H9 (cell line): ENCODE results near the gene IWS1. TPM values are rescaled to one million over a fixed set of nuclear protein-coding genes. Genes with fewer than 3 reads are reported as not detected.

ENCODE experiments used
- DNase-seq: peaks from one replicate; pipeline ENCODE4 v3.0.0-alpha.2; 2017
- H2AFZ ChIP-seq: one replicate; pipeline ENCODE4 v1.6.1; 2013; ENCODE audit warnings: mild to moderate bottlenecking, low read length, control low read depth, moderate library complexity
- H2AK5ac ChIP-seq: 2 replicates; pipeline ENCODE4 v1.6.1; 2013; ENCODE audit warnings: low read length, control low read depth, mixed read lengths; ENCODE audit not compliant: insufficient read length
- H2BK120ac ChIP-seq: one replicate; pipeline ENCODE4 v1.6.1; 2013; ENCODE audit warnings: low read depth, mild to moderate bottlenecking, low read length, control low read depth, inconsistent platforms; ENCODE audit not compliant: poor library complexity, severe bottlenecking
- H2BK12ac ChIP-seq: 2 replicates; pipeline ENCODE4 v1.6.1; 2013; ENCODE audit warnings: low read length, control low read depth, mixed read lengths, low read depth; ENCODE audit not compliant: insufficient read length
- H2BK15ac ChIP-seq: 2 replicates; pipeline ENCODE4 v1.6.1; 2013; ENCODE audit warnings: low read depth, low read length, control low read depth
- H2BK20ac ChIP-seq: one replicate; pipeline ENCODE4 v1.6.1; 2013; ENCODE audit warnings: low read depth, mild to moderate bottlenecking, low read length, control low read depth, inconsistent platforms; ENCODE audit not compliant: poor library complexity, severe bottlenecking
- H2BK5ac ChIP-seq: 2 replicates; pipeline ENCODE4 v1.6.1; 2013; ENCODE audit warnings: low read length, control low read depth, mixed read lengths; ENCODE audit not compliant: insufficient read length
- H3K14ac ChIP-seq: 2 replicates; pipeline ENCODE4 v1.6.1; 2013; ENCODE audit warnings: low read length, control low read depth; ENCODE audit not compliant: insufficient read depth
- H3K18ac ChIP-seq: 2 replicates; pipeline ENCODE4 v1.6.1; 2013; ENCODE audit warnings: low read depth, mild to moderate bottlenecking, mixed read lengths, low read length, control low read depth; ENCODE audit not compliant: insufficient read length
- H3K23ac ChIP-seq: 2 replicates; pipeline ENCODE4 v1.6.1; 2013; ENCODE audit warnings: low read length, control low read depth, mixed read lengths, low read depth; ENCODE audit not compliant: insufficient read length
- H3K23me2 ChIP-seq: 2 replicates; pipeline ENCODE4 v1.6.1; 2013; ENCODE audit warnings: low read depth, mild to moderate bottlenecking, mixed read lengths, low read length, control low read depth; ENCODE audit not compliant: insufficient read length, poor library complexity, severe bottlenecking
- H3K27ac ChIP-seq: 2 replicates; pipeline ENCODE4 v1.5.1; 2013; ENCODE audit warnings: low read length, control low read depth, mixed read lengths, low read depth; ENCODE audit not compliant: insufficient read length
- H3K27me3 ChIP-seq: 2 replicates; pipeline ENCODE4 v1.6.1; 2013; ENCODE audit warnings: low read length, control low read depth, inconsistent platforms; ENCODE audit not compliant: insufficient read depth
- H3K4ac ChIP-seq: 2 replicates; pipeline ENCODE4 v1.6.1; 2013; ENCODE audit warnings: low read depth, mild to moderate bottlenecking, control low read depth, inconsistent platforms, low read length, moderate library complexity
- H3K4me1 ChIP-seq: 2 replicates; pipeline ENCODE4 v1.6.1; 2013; ENCODE audit warnings: low read length, control low read depth, inconsistent platforms; ENCODE audit not compliant: insufficient read depth
- H3K4me2 ChIP-seq: 2 replicates; pipeline ENCODE4 v1.6.1; 2013; ENCODE audit warnings: low read length, control low read depth, mixed read lengths; ENCODE audit not compliant: insufficient read length, insufficient read depth
- H3K56ac ChIP-seq: 2 replicates; pipeline ENCODE4 v1.6.1; 2013; ENCODE audit warnings: low read depth, mild to moderate bottlenecking, mixed read lengths, low read length, control low read depth; ENCODE audit not compliant: insufficient read length
- H3K79me1 ChIP-seq: 2 replicates; pipeline ENCODE4 v1.6.1; 2013; ENCODE audit warnings: low read depth, mild to moderate bottlenecking, moderate library complexity, low read length, control low read depth, inconsistent platforms; ENCODE audit not compliant: insufficient read depth, poor library complexity, severe bottlenecking
- H3K79me2 ChIP-seq: 2 replicates; pipeline ENCODE4 v1.6.1; 2013; ENCODE audit warnings: low read length, control low read depth, inconsistent platforms; ENCODE audit not compliant: insufficient read depth
- H3K9ac ChIP-seq: 2 replicates; pipeline ENCODE4 v1.6.1; 2013; ENCODE audit warnings: low read length, control low read depth, mixed read lengths; ENCODE audit not compliant: insufficient read length; ENCODE audit errors: extremely low read depth
- H3K9me3 ChIP-seq: one replicate; pipeline ENCODE4 v1.6.1; 2013; ENCODE audit warnings: low read depth, low read length, inconsistent platforms; ENCODE audit not compliant: control insufficient read depth
- H3T11ph ChIP-seq: one replicate; pipeline ENCODE4 v1.6.1; 2013; ENCODE audit warnings: mild to moderate bottlenecking, low read length, control low read depth, inconsistent platforms
- H4K20me1 ChIP-seq: one replicate; pipeline ENCODE4 v1.6.1; 2013; ENCODE audit not compliant: control insufficient read depth, insufficient read length, insufficient read depth
- H4K5ac ChIP-seq: 2 replicates; pipeline ENCODE4 v1.6.1; 2013; ENCODE audit warnings: low read depth, mild to moderate bottlenecking, mixed read lengths, low read length, control low read depth; ENCODE audit not compliant: insufficient read length
- H4K8ac ChIP-seq: replicated peaks from 2 replicates; pipeline ENCODE4 v1.6.1; 2013; ENCODE audit warnings: low read length, control low read depth, mixed read lengths, low read depth; ENCODE audit not compliant: insufficient read length
- H4K91ac ChIP-seq: 2 replicates; pipeline ENCODE4 v1.6.1; 2013; ENCODE audit warnings: low read depth, mild to moderate bottlenecking, moderate library complexity, mixed read lengths, low read length, control low read depth; ENCODE audit not compliant: insufficient read length
- H3K27ac Mint-ChIP-seq, 3 experiments: 2 replicates in 2 of 3; 3 replicates in 1 of 3; pipeline ENCODE4 v1.8.0; 2020 to 2021; ENCODE audit warnings: mixed read lengths in 3 of 3, mild to moderate bottlenecking in 1 of 3, moderate library complexity in 1 of 3
- H3K27me3 Mint-ChIP-seq: 2 replicates; pipeline ENCODE4 v1.8.0; 2021; ENCODE audit warnings: low read depth, mild to moderate bottlenecking, moderate library complexity, mixed read lengths
- H3K36me3 Mint-ChIP-seq, 3 experiments: 2 replicates in 2 of 3; 3 replicates in 1 of 3; pipeline ENCODE4 v1.8.0; 2020 to 2021; ENCODE audit warnings: low read depth in 3 of 3, mixed read lengths in 3 of 3; ENCODE audit not compliant: insufficient read depth in 1 of 3
- H3K4me1 Mint-ChIP-seq, 2 experiments: 2 replicates each; pipeline ENCODE4 v1.8.0; 2020; ENCODE audit warnings: mixed read lengths in 2 of 2
- H3K4me3 Mint-ChIP-seq, 2 experiments: 2 replicates in 1 of 2; 3 replicates in 1 of 2; pipeline ENCODE4 v1.8.0; 2020 to 2021; ENCODE audit warnings: mild to moderate bottlenecking in 2 of 2, mixed read lengths in 2 of 2, moderate library complexity in 1 of 2
- H3K9me3 Mint-ChIP-seq, 2 experiments: 2 replicates in 1 of 2; 3 replicates in 1 of 2; pipeline ENCODE4 v1.8.0; 2020; ENCODE audit warnings: mild to moderate bottlenecking in 2 of 2, mixed read lengths in 2 of 2, moderate library complexity in 1 of 2
- CTCF ChIP-seq: fragments of 200-600 bp; sonication (generic); conservative IDR thresholded peaks from 3 replicates; pipeline ENCODE4 v1.8.0; 2021; ENCODE audit warnings: antibody characterized with exemption, mild to moderate bottlenecking
- WGBS: extraction: QIAGEN DNeasy Blood & Tissue Kit; methylation state at CpG from one replicate; pipeline ENCODE4 v1.1.7; 2013; ENCODE audit warnings: missing lambda C conversion rate, low lambda C conversion rate, mixed read lengths; ENCODE audit not compliant: insufficient read length; ENCODE audit errors: extremely low coverage; 5-methylcytosine and 5-hydroxymethylcytosine counted together
- total RNA-seq: library from RNA; stranded (reverse); gene quantifications from 2 replicates; pipeline ENCODE4 v1.2.1, GENCODE V29; 2021

IWS1 gene
- total RNA-seq, 1 experiment from 2014 or later, result 66.2 TPM

GRCh38 chr2:127552846-127553245 lies 26.6 kb upstream of the IWS1 start:
- no peaks in the 10 kb centered on the region for H3K79me1 ChIP-seq
- no peak overlapping the region for H2BK15ac ChIP-seq
- H3K23ac ChIP-seq, result no peak overlapping the region
- no peak overlapping the region for H2BK5ac ChIP-seq
- H3K27ac Mint-ChIP-seq, result no peak overlapping the region
- H2BK20ac ChIP-seq, result no peak overlapping the region
- no peak overlapping the region for H3K27ac ChIP-seq
- no peak overlapping the region for H4K91ac ChIP-seq
- H3K4me2 ChIP-seq, result no peak overlapping the region
- no peak overlapping the region for H3K9ac ChIP-seq
- no peaks in the 10 kb centered on the region for H3K36me3 Mint-ChIP-seq
- no peak overlapping the region for H2BK12ac ChIP-seq
- no peak for TF ChIP-seq CTCF
- H3K79me2 ChIP-seq, result no peaks in the 10 kb centered on the region
- H3K4me3 Mint-ChIP-seq, result no peak overlapping the region
- no peak overlapping the region for H4K5ac ChIP-seq
- H3K56ac ChIP-seq, result no peak overlapping the region
- no peak overlapping the region for H3T11ph ChIP-seq
- no peaks in the 10 kb centered on the region for H3K23me2 ChIP-seq
- H3K4ac ChIP-seq, result no peak overlapping the region
- H2AFZ ChIP-seq, result no peak overlapping the region
- H2AK5ac ChIP-seq, result no peak overlapping the region
- no peaks in the 10 kb centered on the region for H4K20me1 ChIP-seq
- no CpG with 5 or more reads among the region's 2 CpGs for WGBS
- H4K8ac ChIP-seq, result no peak overlapping the region
- no peak overlapping the region for H3K14ac ChIP-seq
- H3K27me3 ChIP-seq, result no peaks in the 10 kb centered on the region
- no peaks in the 10 kb centered on the region for H3K9me3 Mint-ChIP-seq
- H3K27me3 Mint-ChIP-seq, result peaks cover 26% of the 10 kb centered on the region
- no peaks in the 10 kb centered on the region for H3K4me1 ChIP-seq
- no peak for DNase-seq
- peaks cover 0 to 7% of the 10 kb centered on the region in 2 experiments; a peak in 1 of 4 replicates for H3K4me1 Mint-ChIP-seq
- H3K18ac ChIP-seq, result no peak overlapping the region
- no peak overlapping the region for H2BK120ac ChIP-seq
- no peaks in the 10 kb centered on the region for H3K9me3 ChIP-seq
